GM12878 (cell line): ENCODE results near the gene WDSUB1. TPM values are rescaled to one million over a fixed set of nuclear protein-coding genes. Genes with fewer than 3 reads are reported as not detected.

Experiments used
- ATAC-seq: fragments of 200-7000 bp; cut with Tn5 transposase; 3 replicates; pipeline ENCODE4 v1.9.1; 2020; ENCODE audit warnings: mild to moderate bottlenecking, moderate library complexity
- BruUV-seq: library from RNA; stranded (reverse); fragments of 400-500 nt; replicated peaks from 2 replicates; lab custom pipeline; 2021; lab: Mats Ljungman, UMichigan
- CTCF ChIA-PET: fragments of 300-600 bp; sonication (Branson Sonifier 250); formaldehyde crosslinking; extraction: SDS; loops from one replicate; lab custom pipeline; 2021; ENCODE audit warnings: inconsistent platforms; lab: Yijun Ruan, JAX
- POLR2A ChIA-PET: fragments of 350-600 bp; formaldehyde crosslinking; extraction: SDS; loops from one replicate; lab custom pipeline; 2021; ENCODE audit warnings: inconsistent platforms; lab: Charles Lee
- RAD21 ChIA-PET: fragments of 300-600 bp; sonication (Branson Sonifier 250); formaldehyde crosslinking; loops from one replicate; lab custom pipeline; 2023; ENCODE audit warnings: antibody characterized with exemption; ENCODE audit not compliant: unreplicated experiment; lab: Charles Lee
- SMC1A ChIA-PET: fragments of 300-600 bp; sonication (Branson Sonifier 250); formaldehyde crosslinking; loops from one replicate; lab custom pipeline; 2023; ENCODE audit not compliant: unreplicated experiment, uncharacterized antibody; lab: Charles Lee
- DNase-seq: peaks from one replicate; pipeline ENCODE4 v3.0.0-alpha.2; 2011; ENCODE audit warnings: low read depth, low spot score
- FAIRE-seq: peaks from 3 replicates; lab custom pipeline; 2011; peaks lifted over from hg19 to GRCh38; lab: Jason Lieb, UNC
- H2AFZ ChIP-seq: 2 replicates; pipeline ENCODE4 v1.6.0; 2011; ENCODE audit warnings: low read depth, low read length, control low read depth; ENCODE audit not compliant: control insufficient read depth
- H3K27ac ChIP-seq: 2 replicates; pipeline ENCODE4 v1.5.1; 2011; ENCODE audit warnings: control low read depth; ENCODE audit not compliant: control insufficient read depth, insufficient read depth
- H3K27me3 ChIP-seq, 2 experiments: replicated peaks in 1 of 2; 2 replicates each; pipeline versions ENCODE4 v1.6.0 to v1.6.1; 2011; ENCODE audit warnings: low read length in 1 of 2; ENCODE audit not compliant: control insufficient read depth in 2 of 2, insufficient read depth in 2 of 2
- H3K36me3 ChIP-seq, 2 experiments: 2 replicates each; pipeline ENCODE4 v1.5.1; 2011; ENCODE audit warnings: low read length in 1 of 2; ENCODE audit not compliant: control insufficient read depth in 2 of 2, insufficient read depth in 2 of 2
- H3K4me1 ChIP-seq: 2 replicates; pipeline ENCODE4 v1.6.1; 2011; ENCODE audit warnings: mild to moderate bottlenecking, low read length, moderate library complexity, mixed read lengths; ENCODE audit not compliant: control insufficient read depth, insufficient read depth
- H3K4me2 ChIP-seq: 2 replicates; pipeline ENCODE4 v1.6.0; 2011; ENCODE audit warnings: control low read depth; ENCODE audit not compliant: control insufficient read depth, insufficient read depth
- H3K4me3 ChIP-seq: fragments of 200-600 bp; sonication (generic); 2 replicates; pipeline ENCODE4 v1.5.1; 2016
- H3K79me2 ChIP-seq: 2 replicates; pipeline ENCODE4 v1.6.0; 2011; ENCODE audit warnings: low read length; ENCODE audit not compliant: control insufficient read depth, insufficient read depth
- H3K9ac ChIP-seq: 2 replicates; pipeline ENCODE4 v1.8.0; 2011; ENCODE audit warnings: low read length, control low read depth, mixed read lengths; ENCODE audit not compliant: control insufficient read depth, insufficient read depth
- H3K9me3 ChIP-seq: replicated peaks from 3 replicates; pipeline ENCODE4 v1.5.1; 2011; ENCODE audit warnings: mild to moderate bottlenecking, low read length; ENCODE audit not compliant: control insufficient read depth, insufficient read depth
- H4K20me1 ChIP-seq: 2 replicates; pipeline ENCODE4 v1.6.0; 2011; ENCODE audit not compliant: control insufficient read depth, insufficient read depth
- BACH1 ChIP-seq: fragments of 450-650 bp; IDR thresholded peaks from 2 replicates; pipeline ENCODE4 v1.6.1; 2017; ENCODE audit warnings: mild to moderate bottlenecking, borderline replicate concordance
- CEBPB ChIP-seq, 2 experiments: fragments of 150-350 bp in 1 of 2; IDR thresholded peaks; 2 replicates each; pipeline ENCODE4 v1.6.1; 2012 to 2014; ENCODE audit warnings: low read depth in 2 of 2, low read length in 2 of 2, borderline replicate concordance in 1 of 2, inconsistent platforms in 1 of 2
- CHD4 ChIP-seq: fragments of 200-600 bp; sonication (generic); IDR thresholded peaks from 2 replicates; pipeline ENCODE4 v1.6.1; 2016; ENCODE audit warnings: mild to moderate bottlenecking
- FOXM1 ChIP-seq: IDR thresholded peaks from 2 replicates; pipeline ENCODE4 v1.6.1; 2012; ENCODE audit warnings: low read depth, mild to moderate bottlenecking, inconsistent platforms, low read length, moderate library complexity
- HCFC1 ChIP-seq: fragments of 150-350 bp; IDR thresholded peaks from 2 replicates; pipeline ENCODE4 v1.6.1; 2014; ENCODE audit warnings: low read length
- HDAC2 ChIP-seq: fragments of 200-600 bp; sonication (generic); IDR thresholded peaks from 2 replicates; pipeline ENCODE4 v1.6.1; 2017
- JUNB ChIP-seq: IDR thresholded peaks from 2 replicates; pipeline ENCODE4 v1.6.1; 2016; ENCODE audit warnings: antibody characterized with exemption, mild to moderate bottlenecking
- TBL1XR1 ChIP-seq: IDR thresholded peaks from 2 replicates; pipeline ENCODE4 v1.6.1; 2012; ENCODE audit warnings: low read depth, low read length, improper control_type of control experiment
- WRNIP1 ChIP-seq: IDR thresholded peaks from 2 replicates; pipeline ENCODE4 v1.6.1; 2011; ENCODE audit warnings: low read depth, low read length, improper control_type of control experiment, borderline replicate concordance
- ZNF274 ChIP-seq: IDR thresholded peaks from one replicate; pipeline ENCODE4 v1.8.0; 2011; ENCODE audit not compliant: insufficient read length, insufficient read depth
- WGBS: methylation state at CpG from one replicate; pipeline ENCODE4 v1.1.6; 2016; ENCODE audit warnings: low lambda C conversion rate; ENCODE audit not compliant: insufficient replicate concordance, insufficient coverage; ENCODE audit errors: missing lambda C conversion rate; 5-methylcytosine and 5-hydroxymethylcytosine counted together
- in situ Hi-C: fragments of 300-500 bp; cut with MboI; formaldehyde crosslinking; loops from 9 replicates; pipeline ENCODE4 v1.14.3; 2018; ENCODE audit warnings: mixed read lengths
- intact Hi-C: fragments of 100-400 bp; cut with micrococcal nuclease; formaldehyde crosslinking; loops from one replicate; pipeline ENCODE4 v1.14.2; 2022; ENCODE audit not compliant: unreplicated experiment
- polyA plus RNA-seq, 11 experiments: library from polyadenylated mRNA; depleted of rRNA in 4 of 11; unstranded in 6 of 11; stranded (reverse) in 5 of 11; fragments of >200 nt; fragmentation: Nextera tagmentation in 4 of 11; fragmentation: Illumina TruSeq in 1 of 11; extraction: Ambion mirVana in 4 of 11; extraction: Trizol in 1 of 11; gene quantifications; 1 replicate in 1 of 11; 2 replicates in 10 of 11; pipeline versions ENCODE4 v1.2.1 to v1.2.3, GENCODE V29; 2011 to 2016; ENCODE audit warnings: inconsistent platforms in 2 of 11, missing spikeins in 2 of 11, low read depth in 1 of 11
- total RNA-seq, 4 experiments: library from RNA; depleted of rRNA in 3 of 4; stranded (reverse); fragments of >200 nt in 3 of 4; fragmentation: Illumina TruSeq in 1 of 4; extraction: Trizol in 1 of 4; gene quantifications; 2 replicates each; pipeline versions ENCODE4 v1.2.1 to v1.2.3, GENCODE V29; 2013 to 2021
- TF ChIP-seq, protein P1 (sequence below): IDR thresholded peaks from 2 replicates; pipeline ENCODE4 v1.6.1; 2012; ENCODE audit warnings: low read length, inconsistent platforms
- TF ChIP-seq, protein P2 (sequence below): fragments of 450-650 bp; IDR thresholded peaks from 2 replicates; pipeline ENCODE4 v1.6.1; 2018; ENCODE audit warnings: borderline replicate concordance, mild to moderate bottlenecking; ENCODE audit not compliant: partially characterized antibody
- TF ChIP-seq, protein P3 (sequence below): fragments of 450-650 bp; IDR thresholded peaks from 2 replicates; pipeline ENCODE4 v1.6.1; 2017; ENCODE audit warnings: mild to moderate bottlenecking, moderate library complexity

Gene WDSUB1
- total and polyA plus RNA-seq, 10 of the 15 experiments (the other 5 are each of a cell fraction or from before 2014, with no cell fraction given) = 4.4 to 12.7 (median 7.6) TPM

DNA sequence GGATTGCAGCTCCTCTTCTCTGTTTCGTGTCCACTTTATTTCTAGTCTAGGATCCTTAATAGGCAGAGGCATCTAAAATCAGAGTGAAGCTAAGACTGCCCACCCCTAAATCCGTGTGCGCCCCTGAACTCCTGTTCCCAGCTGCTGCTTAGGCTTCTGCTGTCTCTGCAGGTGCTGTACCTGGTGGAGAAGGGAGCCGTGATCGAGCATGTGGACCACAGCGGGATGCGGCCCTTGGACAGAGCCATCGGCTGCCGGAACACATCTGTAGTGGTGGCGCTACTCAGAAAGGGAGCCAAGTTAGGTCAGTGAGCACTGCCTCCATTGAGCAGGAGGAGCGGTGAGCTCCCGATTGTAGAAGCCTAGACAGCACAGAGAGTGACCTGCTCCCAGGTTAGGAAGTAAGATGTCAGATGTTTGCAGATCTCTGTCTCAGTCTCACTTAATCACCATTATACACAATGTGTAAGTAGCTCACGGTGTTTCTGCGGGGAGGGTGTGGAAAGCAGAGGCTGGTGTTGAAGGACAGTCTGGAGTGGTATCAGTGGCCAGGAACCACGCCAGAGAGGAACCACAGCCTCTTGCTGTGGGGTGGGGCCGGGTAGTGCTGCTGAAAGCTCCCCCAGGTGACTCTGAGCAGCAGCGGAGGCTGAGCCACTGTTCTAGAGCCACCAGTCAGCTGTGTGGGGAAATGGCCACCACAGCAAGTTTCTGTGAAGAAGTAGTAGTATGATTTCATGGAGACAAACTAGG, 62.3 kb downstream of the WDSUB1 start (continued):
- TF ChIP-seq JUNB (no peak), TBL1XR1 (no peak), CHD4 (no peak), HCFC1 (no peak), BACH1 (no peak)
- TF ChIP-seq, protein P1, sequence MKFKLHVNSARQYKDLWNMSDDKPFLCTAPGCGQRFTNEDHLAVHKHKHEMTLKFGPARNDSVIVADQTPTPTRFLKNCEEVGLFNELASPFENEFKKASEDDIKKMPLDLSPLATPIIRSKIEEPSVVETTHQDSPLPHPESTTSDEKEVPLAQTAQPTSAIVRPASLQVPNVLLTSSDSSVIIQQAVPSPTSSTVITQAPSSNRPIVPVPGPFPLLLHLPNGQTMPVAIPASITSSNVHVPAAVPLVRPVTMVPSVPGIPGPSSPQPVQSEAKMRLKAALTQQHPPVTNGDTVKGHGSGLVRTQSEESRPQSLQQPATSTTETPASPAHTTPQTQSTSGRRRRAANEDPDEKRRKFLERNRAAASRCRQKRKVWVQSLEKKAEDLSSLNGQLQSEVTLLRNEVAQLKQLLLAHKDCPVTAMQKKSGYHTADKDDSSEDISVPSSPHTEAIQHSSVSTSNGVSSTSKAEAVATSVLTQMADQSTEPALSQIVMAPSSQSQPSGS = no peak

DNA sequence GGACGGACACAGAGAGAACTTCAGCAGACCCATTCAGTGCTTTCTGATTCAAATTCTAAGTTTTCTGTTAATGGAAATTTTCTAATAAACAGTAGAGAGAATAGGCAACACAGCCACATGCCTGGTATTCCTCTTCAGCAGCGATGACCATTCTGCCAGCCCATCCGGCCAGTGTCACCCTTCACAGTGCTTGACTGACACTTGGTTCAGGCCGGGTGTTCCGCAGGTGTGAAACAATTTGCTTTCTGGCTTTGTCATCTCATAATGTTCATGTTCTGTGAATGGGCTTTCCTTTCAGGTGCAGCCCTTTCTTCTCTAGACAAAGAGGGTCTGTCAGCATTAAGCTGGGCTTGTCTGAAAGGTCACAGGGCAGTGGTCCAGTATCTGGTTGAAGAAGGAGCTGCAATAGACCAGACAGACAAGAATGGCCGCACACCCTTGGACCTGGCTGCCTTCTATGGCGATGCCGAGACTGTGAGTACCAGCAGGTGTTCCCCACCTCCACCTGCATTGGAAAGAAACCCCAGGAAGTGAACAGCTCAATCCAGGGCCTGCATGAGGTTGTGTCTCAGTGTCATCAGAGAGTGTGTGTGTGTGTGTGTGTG, 67.0 kb downstream of the WDSUB1 start:
- POLR2A ChIA-PET = interaction anchor here (0.6 kb wide), 1 partner anchor 1733 kb away, joined by 3 read pairs; no protein-coding TSS in a partner anchor
- in situ Hi-C loops = no loop called here
- no peak for TF ChIP-seq HDAC2
- TF ChIP-seq, protein P2, sequence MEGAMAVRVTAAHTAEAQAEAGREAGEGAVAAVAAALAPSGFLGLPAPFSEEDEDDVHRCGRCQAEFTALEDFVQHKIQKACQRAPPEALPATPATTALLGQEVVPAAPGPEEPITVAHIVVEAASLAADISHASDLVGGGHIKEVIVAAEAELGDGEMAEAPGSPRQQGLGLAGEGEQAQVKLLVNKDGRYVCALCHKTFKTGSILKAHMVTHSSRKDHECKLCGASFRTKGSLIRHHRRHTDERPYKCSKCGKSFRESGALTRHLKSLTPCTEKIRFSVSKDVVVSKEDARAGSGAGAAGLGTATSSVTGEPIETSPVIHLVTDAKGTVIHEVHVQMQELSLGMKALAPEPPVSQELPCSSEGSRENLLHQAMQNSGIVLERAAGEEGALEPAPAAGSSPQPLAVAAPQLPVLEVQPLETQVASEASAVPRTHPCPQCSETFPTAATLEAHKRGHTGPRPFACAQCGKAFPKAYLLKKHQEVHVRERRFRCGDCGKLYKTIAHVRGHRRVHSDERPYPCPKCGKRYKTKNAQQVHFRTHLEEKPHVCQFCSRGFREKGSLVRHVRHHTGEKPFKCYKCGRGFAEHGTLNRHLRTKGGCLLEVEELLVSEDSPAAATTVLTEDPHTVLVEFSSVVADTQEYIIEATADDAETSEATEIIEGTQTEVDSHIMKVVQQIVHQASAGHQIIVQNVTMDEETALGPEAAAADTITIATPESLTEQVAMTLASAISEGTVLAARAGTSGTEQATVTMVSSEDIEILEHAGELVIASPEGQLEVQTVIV = no peak
- TF ChIP-seq, protein P3, sequence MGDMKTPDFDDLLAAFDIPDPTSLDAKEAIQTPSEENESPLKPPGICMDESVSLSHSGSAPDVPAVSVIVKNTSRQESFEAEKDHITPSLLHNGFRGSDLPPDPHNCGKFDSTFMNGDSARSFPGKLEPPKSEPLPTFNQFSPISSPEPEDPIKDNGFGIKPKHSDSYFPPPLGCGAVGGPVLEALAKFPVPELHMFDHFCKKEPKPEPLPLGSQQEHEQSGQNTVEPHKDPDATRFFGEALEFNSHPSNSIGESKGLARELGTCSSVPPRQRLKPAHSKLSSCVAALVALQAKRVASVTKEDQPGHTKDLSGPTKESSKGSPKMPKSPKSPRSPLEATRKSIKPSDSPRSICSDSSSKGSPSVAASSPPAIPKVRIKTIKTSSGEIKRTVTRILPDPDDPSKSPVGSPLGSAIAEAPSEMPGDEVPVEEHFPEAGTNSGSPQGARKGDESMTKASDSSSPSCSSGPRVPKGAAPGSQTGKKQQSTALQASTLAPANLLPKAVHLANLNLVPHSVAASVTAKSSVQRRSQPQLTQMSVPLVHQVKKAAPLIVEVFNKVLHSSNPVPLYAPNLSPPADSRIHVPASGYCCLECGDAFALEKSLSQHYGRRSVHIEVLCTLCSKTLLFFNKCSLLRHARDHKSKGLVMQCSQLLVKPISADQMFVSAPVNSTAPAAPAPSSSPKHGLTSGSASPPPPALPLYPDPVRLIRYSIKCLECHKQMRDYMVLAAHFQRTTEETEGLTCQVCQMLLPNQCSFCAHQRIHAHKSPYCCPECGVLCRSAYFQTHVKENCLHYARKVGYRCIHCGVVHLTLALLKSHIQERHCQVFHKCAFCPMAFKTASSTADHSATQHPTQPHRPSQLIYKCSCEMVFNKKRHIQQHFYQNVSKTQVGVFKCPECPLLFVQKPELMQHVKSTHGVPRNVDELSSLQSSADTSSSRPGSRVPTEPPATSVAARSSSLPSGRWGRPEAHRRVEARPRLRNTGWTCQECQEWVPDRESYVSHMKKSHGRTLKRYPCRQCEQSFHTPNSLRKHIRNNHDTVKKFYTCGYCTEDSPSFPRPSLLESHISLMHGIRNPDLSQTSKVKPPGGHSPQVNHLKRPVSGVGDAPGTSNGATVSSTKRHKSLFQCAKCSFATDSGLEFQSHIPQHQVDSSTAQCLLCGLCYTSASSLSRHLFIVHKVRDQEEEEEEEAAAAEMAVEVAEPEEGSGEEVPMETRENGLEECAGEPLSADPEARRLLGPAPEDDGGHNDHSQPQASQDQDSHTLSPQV = no peak
- TF ChIP-seq ZNF274 = no peak
- no peak for TF ChIP-seq WRNIP1
- no peak for TF ChIP-seq FOXM1
- TF ChIP-seq CEBPB (IDR thresholded peaks at IDR 0.05; ENCODE audit: borderline replicate concordance in 1 of 2, low read depth in 2 of 2, low read length in 2 of 2) = no peak

More for the DNA sequence above, 67.0 kb downstream of the WDSUB1 start:
- no peaks in the 10 kb centered on the region for H3K9me3 ChIP-seq
- H2AFZ ChIP-seq = no peak overlapping the region
- no peaks in the 10 kb centered on the region for H4K20me1 ChIP-seq
- WGBS = 84% methylated on average over 8 of the region's 8 CpGs
- no peak overlapping the region for H3K9ac ChIP-seq
- H3K27me3 ChIP-seq = no peaks in the 10 kb centered on the region
- no peak for FAIRE-seq
- DNase-seq = no peak
- H3K27ac ChIP-seq = no peak overlapping the region
- H3K4me3 ChIP-seq = no peak overlapping the region
- intact Hi-C loops = no loop called here
- H3K4me1 ChIP-seq = no peaks in the 10 kb centered on the region
- no peaks in the 10 kb centered on the region for H3K79me2 ChIP-seq
- BruUV-seq = no TSS peak
- no peaks in the 10 kb centered on the region for H3K36me3 ChIP-seq
- H3K4me2 ChIP-seq = no peak overlapping the region
- RAD21 ChIA-PET = no interaction called here
- CTCF ChIA-PET = no interaction called here
- SMC1A ChIA-PET = no interaction called here
- no peak for ATAC-seq
